ENCODE measurements around the gene S100A11.

The S100A11 gene

GRCh38 chr1:151986501-151987190 lies 50.2 kb downstream of the S100A11 start:
- no peak for DNase-seq

- no peak for DNase-seq
These were observed 51.0 kb downstream of the S100A11 start for GRCh38 chr1:151985768-151986167.

GRCh38 chr1:151985270-151985669 lies 51.5 kb downstream of the S100A11 start:
- DNase-seq = no peak

- no peak for DNase-seq
These were observed 52.4 kb downstream of the S100A11 start for GRCh38 chr1:151984313-151984956.

All from anterior cingulate cortex (tissue), 58 donors.